ENCODE measurements around the gene CASP6. TPM values are rescaled to one million over a fixed set of nuclear protein-coding genes. Genes with fewer than 3 reads are reported as not detected.

CASP6 gene
- total RNA-seq, 4 donors from 2014 or later = 16.3 to 26.8 (median 19.2) TPM

DNA sequence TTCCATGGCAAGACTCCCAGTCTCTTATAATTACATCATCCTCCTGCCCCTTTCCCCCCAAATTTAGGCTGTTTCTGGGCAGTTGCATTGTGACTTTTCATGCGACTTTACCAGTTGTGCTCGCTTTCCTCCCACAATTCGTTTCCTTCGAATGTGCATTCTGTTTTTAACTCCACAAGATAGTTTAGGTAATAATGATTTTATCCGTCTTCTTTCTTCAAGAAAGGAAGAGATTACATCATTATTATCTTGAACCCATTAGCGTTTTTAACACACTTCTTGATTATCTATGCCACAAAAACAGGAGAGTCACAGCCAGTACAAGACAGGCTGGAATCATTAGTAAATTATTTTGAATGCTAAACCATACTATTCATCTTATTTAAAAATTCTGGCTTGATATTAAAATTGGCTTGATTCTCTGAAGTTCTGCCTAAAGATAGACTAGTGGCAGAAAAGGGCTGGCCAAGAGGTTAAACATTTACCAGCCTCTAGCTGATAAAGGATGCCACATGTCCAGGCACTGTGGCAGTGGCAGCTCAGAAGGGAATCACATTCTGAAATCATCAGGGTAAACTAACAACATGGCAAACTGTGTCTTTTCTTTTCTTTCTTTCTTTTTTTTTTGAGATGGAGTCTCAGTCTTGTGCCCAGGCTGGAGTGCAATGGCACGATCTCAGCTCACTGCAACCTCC is 46.3 kb upstream of the CASP6 start:
- DNase-seq (ENCODE audit: extremely low spot score) = no peak
- Histone ChIP-seq H3K4me1 (no peaks in the 10 kb centered on the region), H3K9me3 (no peaks in the 10 kb centered on the region), H3K27ac (replicated peaks in 1 of 4) (no peak overlapping the region), H3K4me3 (no peak overlapping the region), H3K36me3 (no peaks in the 10 kb centered on the region), H3K27me3 (no peaks in the 10 kb centered on the region)
- intact Hi-C loops (cut with DNase I) = no loop called here
- TF ChIP-seq, protein P1, sequence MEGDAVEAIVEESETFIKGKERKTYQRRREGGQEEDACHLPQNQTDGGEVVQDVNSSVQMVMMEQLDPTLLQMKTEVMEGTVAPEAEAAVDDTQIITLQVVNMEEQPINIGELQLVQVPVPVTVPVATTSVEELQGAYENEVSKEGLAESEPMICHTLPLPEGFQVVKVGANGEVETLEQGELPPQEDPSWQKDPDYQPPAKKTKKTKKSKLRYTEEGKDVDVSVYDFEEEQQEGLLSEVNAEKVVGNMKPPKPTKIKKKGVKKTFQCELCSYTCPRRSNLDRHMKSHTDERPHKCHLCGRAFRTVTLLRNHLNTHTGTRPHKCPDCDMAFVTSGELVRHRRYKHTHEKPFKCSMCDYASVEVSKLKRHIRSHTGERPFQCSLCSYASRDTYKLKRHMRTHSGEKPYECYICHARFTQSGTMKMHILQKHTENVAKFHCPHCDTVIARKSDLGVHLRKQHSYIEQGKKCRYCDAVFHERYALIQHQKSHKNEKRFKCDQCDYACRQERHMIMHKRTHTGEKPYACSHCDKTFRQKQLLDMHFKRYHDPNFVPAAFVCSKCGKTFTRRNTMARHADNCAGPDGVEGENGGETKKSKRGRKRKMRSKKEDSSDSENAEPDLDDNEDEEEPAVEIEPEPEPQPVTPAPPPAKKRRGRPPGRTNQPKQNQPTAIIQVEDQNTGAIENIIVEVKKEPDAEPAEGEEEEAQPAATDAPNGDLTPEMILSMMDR (IDR thresholded peaks at IDR 0.05) = no peak
- TF ChIP-seq POLR2AphosphoS5 (IDR thresholded peaks at IDR 0.05) (no peak), POLR2A (IDR thresholded peaks at IDR 0.05; ENCODE audit: low read depth) (no peak), EP300 (IDR thresholded peaks at IDR 0.05) (no peak)
- 80% methylated on average over 7 of the region's 7 CpGs for WGBS

DNA sequence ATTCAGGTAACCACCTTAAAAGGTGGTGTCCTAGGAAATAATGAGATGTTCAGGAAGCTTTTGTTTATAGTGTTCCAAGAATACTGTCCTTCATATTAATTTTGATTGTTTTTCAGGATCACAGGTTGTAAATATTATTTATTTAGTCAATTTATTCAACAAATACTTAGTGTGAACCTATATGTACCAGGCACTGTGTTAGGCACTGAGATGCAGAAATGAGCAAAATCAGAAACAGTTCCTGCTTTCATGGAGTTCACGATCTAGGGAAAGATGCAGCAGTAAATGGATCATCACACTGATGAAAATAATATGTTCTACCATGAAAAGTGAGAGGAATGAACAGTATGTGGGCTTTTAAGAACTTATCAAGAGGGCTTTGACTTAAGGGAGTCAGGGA is 44.9 kb upstream of the CASP6 start:
- H3K27ac ChIP-seq (replicated peaks in 1 of 4) = no peak overlapping the region
- WGBS = 86% methylated on average over 1 of the region's 1 CpG
- H3K36me3 ChIP-seq = no peaks in the 10 kb centered on the region
- no peaks in the 10 kb centered on the region for H3K9me3 ChIP-seq
- DNase-seq (ENCODE audit: extremely low spot score) = no peak
- no peaks in the 10 kb centered on the region for H3K4me1 ChIP-seq
- H3K4me3 ChIP-seq = no peak overlapping the region
- no peaks in the 10 kb centered on the region for H3K27me3 ChIP-seq
- TF ChIP-seq POLR2AphosphoS5 (IDR thresholded peaks at IDR 0.05) (no peak), EP300 (IDR thresholded peaks at IDR 0.05) (no peak), POLR2A (IDR thresholded peaks at IDR 0.05; ENCODE audit: low read depth) (no peak)
- TF ChIP-seq, protein P1 (IDR thresholded peaks at IDR 0.05) = no peak
- intact Hi-C loops (cut with DNase I) = no loop called here

DNA sequence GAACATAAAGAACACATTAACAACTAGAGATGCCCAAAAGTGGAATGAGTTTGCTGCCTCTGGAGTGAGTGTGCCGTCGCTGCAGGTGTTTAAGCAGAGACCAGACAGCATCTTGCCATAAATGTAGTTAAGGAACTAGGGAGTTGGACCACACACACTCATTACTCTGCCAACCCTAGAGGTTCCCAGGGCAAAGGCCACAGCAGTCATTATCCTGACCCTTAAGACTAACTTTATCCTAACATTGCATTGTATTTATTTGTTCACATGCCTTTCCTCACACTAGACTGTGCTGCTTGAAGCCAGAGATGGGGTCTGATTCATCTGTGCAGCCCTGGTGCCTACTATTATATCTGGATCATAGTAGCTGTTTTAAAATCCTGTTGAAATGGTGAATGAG is 43.5 kb upstream of the CASP6 start:
- TF ChIP-seq, protein P1 (IDR thresholded peaks at IDR 0.05) = no peak
- TF ChIP-seq POLR2AphosphoS5 (IDR thresholded peaks at IDR 0.05) = no peak
- TF ChIP-seq EP300 (IDR thresholded peaks at IDR 0.05) = no peak
- no peak for TF ChIP-seq POLR2A (IDR thresholded peaks at IDR 0.05; ENCODE audit: low read depth)
- WGBS = 77% methylated on average over 2 of the region's 2 CpGs
- Histone ChIP-seq H3K36me3 (no peaks in the 10 kb centered on the region), H3K27me3 (no peaks in the 10 kb centered on the region), H3K4me3 (no peak overlapping the region), H3K4me1 (no peaks in the 10 kb centered on the region), H3K27ac (replicated peaks in 1 of 4) (no peak overlapping the region), H3K9me3 (no peaks in the 10 kb centered on the region)
- DNase-seq (ENCODE audit: extremely low spot score) = no peak
- intact Hi-C loops (cut with DNase I) = no loop called here

DNA sequence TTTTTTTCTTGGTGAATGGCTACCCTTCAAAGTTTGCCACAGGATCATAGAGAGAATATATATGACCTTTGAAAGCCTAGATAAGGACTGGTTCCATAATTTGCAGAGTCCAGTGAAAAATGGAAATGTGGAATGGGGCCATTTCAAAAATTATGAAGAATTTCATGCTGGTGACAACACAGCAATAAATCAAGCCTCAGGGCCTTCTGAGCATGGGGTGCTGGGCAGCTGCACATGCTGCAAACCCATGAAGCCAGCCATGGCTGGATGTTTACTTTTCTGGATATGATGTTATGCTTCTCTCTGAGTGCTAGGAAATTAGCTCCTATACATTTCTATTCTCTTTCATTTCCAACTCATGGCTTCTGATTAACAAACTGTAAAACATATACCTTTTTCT is 42.6 kb upstream of the CASP6 start:
- Histone ChIP-seq H3K4me3 (no peak overlapping the region), H3K36me3 (no peaks in the 10 kb centered on the region), H3K9me3 (no peaks in the 10 kb centered on the region), H3K27me3 (no peaks in the 10 kb centered on the region), H3K27ac (replicated peaks in 1 of 4) (no peak overlapping the region), H3K4me1 (no peaks in the 10 kb centered on the region)
- TF ChIP-seq EP300 (IDR thresholded peaks at IDR 0.05) (no peak), POLR2AphosphoS5 (IDR thresholded peaks at IDR 0.05) (no peak), POLR2A (IDR thresholded peaks at IDR 0.05; ENCODE audit: low read depth) (no peak)
- TF ChIP-seq, protein P1 (IDR thresholded peaks at IDR 0.05) = no peak
- DNase-seq (ENCODE audit: extremely low spot score) = no peak
- intact Hi-C loops (cut with DNase I) = no loop called here

DNA sequence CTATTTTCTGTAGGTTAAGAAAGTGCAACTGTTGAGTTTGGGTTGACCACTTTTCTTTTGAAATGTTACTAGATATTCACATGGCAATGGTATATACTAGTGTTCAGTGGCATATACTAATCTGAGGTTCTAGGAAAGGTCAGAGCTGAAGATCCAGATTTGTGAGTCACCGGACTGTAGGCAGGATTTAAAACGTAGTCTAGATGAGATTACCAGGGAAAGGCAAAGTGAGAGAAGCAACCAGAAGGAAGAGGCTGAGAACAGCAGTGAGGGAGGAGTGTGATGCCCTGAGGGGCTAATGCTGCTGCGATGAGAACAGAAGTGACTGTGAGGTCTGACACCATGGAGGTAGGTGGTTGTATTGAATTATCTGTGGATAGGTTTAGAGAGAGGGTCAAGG is 36.3 kb upstream of the CASP6 start:
- H3K27me3 ChIP-seq = no peaks in the 10 kb centered on the region
- no peaks in the 10 kb centered on the region for H3K36me3 ChIP-seq
- TF ChIP-seq POLR2A (IDR thresholded peaks at IDR 0.05; ENCODE audit: low read depth) (no peak), POLR2AphosphoS5 (IDR thresholded peaks at IDR 0.05) (no peak), EP300 (IDR thresholded peaks at IDR 0.05) (no peak)
- TF ChIP-seq, protein P1 (IDR thresholded peaks at IDR 0.05) = no peak
- intact Hi-C loops (cut with DNase I) = no loop called here
- DNase-seq (ENCODE audit: extremely low spot score) = no peak
- no peak overlapping the region for H3K27ac ChIP-seq (replicated peaks in 1 of 4)
- no peak overlapping the region for H3K4me3 ChIP-seq
- no peaks in the 10 kb centered on the region for H3K4me1 ChIP-seq
- 91% methylated on average over 3 of the region's 3 CpGs for WGBS
- no peaks in the 10 kb centered on the region for H3K9me3 ChIP-seq

Measured in esophagus muscularis mucosa (tissue), 4 donors.